GM15510 (cell line): ENCODE results near the gene SUFU.
A peak's percentile ranks its signal among the peaks of the same experiment; 100 is the strongest.

Source experiments
- POLR2A ChIP-seq: IDR thresholded peaks from 3 replicates; pipeline ENCODE4 v1.6.1; 2011; ENCODE audit warnings: borderline replicate concordance; ENCODE audit not compliant: insufficient read length; ENCODE audit errors: extremely low read depth

Gene SUFU

DNA sequence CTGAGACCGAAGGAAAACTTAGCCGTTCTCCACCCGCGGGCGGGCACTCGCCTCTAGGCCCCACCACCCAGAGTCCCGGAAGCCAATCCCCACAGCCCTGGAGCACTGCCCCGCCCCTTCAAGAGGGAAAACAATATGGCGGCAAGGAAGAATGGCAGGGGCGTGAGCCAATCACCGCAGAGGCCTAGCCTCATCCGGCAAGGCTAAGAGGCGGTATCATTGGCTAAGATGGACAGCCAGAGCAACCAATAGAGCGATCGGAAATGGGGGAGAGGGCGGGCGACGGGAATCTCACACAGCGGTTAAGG lies 1.8 kb upstream of the SUFU start:
- TF ChIP-seq POLR2A, result no peak

DNA sequence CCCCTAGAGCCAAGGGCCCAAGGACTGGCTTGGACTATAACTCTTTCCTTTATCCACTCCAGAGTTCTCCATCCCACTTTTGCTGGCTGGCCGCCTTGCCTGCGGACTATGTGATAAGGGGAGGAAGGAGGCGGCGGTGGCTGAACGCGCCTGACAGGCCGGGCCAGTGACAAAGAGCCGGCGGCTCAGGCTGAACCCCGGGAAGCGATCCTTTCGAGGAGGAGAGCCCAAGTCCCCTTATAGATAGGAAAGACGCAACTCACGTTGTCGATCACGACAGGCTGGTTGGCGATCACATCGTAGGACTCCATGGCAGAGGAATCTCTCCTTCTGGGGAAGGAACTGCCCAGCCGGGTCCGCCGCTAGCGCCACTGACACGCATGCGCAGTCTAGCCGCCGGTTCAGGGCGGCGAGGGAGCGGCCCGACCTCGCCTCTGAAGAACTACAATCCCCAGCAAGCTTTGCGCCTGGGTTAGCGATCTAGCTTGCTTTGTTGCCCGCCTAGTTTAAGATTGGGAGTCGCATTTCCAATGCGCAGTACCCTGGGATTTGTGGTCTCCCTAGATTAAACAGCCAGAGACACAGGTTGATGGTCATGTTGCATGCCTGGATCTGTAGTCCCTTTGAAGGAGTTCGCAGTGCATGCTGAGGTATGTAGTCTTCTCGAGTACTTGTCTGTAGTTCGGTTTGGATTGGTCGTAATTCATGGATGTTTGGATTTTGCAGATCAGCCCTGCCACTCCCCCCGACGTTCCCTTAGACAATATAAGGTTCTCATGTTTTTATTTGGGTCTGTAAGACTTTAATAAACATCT lies 1.2 kb upstream of the SUFU start, which contains the start of gene ACTR1A:
TSS of gene ACTR1A (minus strand) at position 376 of the 815 bp plus-strand sequence. CDS start at position 311, 65 bp downstream.
- peak; percentile 62 for TF ChIP-seq POLR2A

DNA sequence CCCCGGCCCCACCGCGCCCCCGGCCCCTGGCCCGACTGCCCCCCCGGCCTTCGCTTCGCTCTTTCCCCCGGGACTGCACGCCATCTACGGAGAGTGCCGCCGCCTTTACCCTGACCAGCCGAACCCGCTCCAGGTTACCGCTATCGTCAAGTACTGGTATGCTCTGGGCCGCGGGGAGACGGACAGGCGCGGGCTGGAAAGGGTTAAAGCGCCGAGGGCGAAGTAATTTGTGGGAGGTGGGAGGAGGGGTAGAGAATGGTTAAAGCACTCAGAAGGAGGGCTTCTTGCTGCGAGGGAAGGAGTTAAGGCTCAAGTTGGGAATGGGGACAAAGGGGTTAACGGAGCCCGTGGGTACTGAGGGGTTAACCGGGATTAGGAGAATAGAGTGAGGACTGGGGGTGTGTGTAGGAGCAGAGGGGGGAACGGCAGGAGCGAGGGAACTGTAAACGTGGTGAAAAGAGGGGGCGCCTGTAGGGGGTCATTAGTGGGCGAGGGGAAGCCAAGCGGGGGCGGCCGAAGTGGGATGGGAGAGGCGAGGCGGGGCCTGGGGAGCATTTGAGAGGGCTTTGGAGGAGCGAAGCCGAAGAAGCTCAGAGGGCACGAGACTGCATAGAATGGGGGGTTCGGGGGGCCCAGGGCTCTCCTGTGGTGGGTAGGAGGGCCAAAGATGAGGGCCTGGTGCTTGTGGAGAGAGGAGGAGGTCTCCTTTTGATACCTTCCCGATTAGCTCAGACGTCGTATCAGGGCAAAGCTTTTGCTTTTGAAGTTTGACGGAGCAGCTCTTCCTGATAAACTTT lies 605 bp downstream of the SUFU start:
- no peak for TF ChIP-seq POLR2A

DNA sequence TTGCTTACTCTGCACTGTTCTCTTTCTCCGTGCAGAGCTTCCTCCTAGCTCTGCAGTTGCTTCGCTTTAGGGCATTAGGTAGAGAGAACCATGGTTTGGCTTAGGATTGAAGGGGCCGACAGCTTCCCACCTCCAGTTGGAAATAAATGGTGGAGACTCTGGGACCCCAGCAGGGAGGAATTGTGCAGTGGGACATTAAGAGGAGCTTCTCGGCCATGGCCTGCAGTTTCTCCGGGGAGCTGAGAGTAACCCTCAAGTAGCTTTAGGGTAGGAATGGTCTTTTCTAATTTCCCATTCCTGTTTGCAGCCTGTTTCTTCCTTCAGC lies 1.2 kb downstream of the SUFU start:
- no peak for TF ChIP-seq POLR2A

DNA sequence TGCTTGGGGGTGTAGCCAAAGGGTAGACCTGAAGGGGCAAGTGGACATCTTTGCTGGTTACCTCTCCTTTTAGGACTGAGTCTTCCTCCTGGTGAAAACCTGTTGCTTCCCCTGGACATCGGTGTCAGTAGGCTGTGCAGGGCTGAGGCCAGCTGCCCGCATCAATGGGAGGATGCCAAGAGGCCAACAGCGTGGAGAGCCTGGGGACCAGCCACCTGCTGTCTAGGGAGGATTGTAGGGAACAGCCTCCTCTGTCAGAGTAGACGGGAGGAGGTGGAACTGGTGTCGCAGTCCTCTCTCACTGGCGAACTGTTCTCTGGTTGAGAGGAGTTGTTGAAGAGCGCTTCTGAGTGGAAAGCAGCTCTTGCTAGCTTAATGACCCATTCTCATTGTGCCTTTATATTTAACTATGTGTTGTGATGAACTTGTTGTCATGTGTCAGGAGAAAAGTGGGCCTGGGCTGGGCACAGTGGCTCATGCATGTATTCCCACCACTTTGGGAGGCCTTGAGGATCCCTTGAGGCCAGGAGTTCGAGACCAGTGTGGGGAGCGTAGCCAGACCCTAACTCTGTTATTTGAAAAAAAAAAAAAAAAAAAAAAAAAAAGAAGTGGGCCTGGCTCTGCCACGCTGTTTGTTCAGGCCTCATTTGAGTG lies 1.8 kb downstream of the SUFU start:
- no peak for TF ChIP-seq POLR2A

DNA sequence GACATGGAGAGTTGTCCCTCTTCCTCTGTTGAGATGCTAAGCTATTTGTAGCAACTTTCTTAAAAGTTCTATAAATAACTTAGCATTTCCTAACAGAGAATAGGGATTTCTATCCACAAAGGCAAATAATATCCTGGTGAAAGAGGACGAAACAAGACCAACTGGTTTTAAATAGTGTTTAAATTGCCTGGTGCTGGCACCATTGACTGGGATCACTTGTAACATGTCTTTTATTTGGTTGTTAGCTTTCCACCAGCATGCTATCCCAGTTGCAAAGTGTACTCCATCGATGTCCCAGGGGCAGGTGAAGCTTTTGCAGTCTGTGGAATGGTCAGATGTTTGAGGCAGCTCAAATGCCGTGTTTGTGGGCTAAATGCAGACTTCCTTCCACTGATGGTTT lies 3.7 kb downstream of the SUFU start:
- no peak for TF ChIP-seq POLR2A

DNA sequence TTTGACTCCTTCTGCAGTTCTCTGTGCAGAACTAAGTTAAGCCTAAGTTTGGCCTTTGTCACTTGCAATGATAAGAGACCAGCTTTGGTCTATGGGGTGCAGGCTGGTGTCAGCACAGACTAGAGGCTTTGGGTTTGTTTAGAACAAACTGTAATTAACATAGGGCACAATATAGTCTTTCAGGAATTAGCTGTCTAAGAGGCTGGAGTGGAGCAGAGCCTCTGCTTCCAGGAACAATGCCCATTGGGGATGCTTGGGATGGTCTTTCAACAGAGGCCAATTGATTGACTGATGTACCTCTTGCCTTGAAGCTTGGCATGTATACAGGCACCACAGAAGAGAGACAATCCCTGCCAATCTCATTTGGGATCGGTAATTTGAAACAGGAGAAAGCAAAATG lies 4.7 kb downstream of the SUFU start:
- no peak for TF ChIP-seq POLR2A

DNA sequence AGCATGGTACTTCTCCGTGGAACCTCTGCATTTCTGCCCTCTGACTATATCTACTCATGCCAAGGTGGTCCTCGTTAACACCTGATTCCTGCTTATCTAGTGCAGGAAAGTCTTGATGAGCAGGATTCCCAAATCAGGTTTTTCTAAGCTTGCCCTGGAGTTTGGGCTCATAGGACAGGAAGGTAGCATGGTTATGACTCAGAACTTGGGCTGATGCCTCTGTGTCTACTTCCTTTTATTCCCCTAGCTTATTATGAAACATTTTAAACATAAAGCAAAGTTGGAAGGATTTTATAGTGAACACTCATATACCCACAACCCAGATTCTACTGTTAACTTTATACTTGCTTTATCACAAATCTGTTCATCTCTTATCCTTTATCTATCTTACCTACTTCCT lies 5.6 kb downstream of the SUFU start:
- TF ChIP-seq POLR2A, result no peak

DNA sequence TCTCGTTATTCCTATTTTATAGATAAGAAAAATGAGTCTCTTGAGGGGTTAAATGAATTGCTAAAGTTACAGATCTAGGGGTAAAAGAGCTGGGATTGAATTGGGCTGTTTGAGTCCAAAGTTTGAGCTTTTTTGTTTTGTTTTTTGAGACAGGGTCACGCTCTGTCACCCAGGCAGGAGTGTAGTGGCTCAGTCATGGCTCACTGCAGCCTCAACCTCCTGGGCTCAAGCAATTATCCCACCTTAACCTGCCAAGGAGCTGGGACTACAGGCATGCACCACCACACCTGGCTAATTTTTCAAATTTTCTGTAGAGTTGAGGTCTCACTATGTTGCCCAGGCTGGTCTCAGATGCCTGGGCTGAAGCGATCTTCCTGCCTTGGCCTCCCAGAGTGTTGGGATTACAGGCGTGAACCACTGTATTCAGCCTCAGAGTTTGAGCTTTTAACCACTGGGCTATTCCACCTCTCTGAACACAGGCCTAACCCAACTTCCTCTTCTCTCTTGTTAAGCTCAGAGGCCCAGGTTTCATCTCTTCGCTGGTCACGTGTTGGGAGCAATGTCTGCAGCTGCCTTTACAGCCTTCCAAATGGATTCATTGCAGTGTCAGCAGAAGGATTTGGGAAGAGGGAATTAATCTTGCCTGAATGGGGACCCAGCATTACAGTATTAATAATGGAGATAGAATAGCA lies 8.0 kb downstream of the SUFU start:
- no peak for TF ChIP-seq POLR2A

DNA sequence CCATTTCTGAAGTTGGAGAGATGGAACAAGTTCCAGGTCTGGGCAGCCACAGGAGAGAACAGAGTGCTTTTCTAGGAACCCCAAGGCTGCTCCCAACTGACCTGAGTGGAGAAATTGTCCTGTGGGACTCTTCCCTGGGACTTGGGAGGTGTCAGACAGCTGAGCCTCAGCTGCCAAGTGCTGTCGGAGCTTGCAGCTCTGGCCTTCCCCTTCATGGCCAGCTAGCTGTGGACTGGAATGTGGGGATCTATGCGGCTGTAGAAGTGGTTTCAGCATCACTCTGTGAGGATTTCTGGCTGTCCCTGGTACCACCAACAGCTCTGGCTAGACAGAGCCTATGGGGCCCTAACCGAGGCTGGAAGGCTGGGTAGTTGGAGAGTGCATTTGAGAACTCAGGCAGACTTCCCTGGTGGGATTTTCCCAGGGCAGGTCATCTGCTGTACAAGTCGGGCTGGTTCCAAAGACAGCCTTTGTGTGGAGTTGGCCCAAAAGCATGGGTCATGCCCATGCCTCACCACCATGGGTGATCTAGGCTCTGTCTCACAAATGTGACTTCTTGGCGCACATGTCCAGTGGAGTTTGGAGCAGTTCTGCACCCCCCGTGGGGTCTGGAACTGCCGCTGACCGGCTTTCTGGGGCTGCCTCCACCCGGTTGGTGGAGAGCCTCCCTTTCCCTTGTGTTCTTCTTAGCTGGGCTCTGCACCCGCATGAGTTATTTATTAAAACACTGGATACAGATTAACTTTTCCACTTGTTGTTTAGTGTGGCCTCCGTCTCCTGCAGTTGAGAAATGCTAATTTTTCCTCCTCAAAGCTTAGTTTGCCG lies 10.9 kb downstream of the SUFU start:
- TF ChIP-seq POLR2A, result no peak

DNA sequence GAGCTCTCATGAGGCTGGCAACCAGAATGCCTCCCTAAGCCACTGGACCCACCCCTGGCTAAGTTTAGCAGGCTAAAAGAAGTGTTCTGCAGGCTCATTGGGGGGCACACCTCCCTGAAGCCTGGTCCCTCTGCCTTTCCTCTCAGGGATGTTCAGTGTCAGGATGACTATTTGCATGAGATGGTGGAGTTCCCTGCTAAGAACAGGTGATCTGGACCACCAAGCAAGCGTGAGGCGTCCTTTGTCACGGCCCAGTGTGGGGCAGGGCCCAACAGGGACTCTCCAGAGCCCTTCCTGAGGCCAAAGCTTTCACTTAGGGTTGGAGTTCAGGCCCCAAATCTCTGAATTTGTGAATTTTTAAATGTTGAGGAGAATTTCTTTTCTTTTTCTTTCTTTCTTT lies 12.0 kb downstream of the SUFU start:
- TF ChIP-seq POLR2A, result no peak

DNA sequence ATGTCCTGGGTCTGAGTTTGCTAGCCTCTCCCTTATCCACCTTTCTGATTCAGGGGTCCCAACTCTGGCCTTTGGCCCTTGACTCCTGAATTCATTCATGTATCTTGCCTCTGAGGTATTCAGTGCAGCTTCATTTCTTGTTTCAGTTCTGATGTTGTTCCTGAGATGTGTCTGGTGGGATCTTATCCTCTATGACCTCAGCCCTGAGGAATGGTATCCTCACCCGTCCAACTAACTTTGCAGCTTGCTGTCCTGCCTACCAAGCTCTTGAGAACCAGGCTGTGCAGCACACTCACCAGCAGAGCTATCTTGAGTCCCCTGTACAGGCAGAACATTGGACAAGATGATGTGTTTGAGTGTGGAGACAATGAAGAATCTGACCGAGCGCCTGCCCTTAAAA lies 13.8 kb downstream of the SUFU start:
- TF ChIP-seq POLR2A, result no peak

DNA sequence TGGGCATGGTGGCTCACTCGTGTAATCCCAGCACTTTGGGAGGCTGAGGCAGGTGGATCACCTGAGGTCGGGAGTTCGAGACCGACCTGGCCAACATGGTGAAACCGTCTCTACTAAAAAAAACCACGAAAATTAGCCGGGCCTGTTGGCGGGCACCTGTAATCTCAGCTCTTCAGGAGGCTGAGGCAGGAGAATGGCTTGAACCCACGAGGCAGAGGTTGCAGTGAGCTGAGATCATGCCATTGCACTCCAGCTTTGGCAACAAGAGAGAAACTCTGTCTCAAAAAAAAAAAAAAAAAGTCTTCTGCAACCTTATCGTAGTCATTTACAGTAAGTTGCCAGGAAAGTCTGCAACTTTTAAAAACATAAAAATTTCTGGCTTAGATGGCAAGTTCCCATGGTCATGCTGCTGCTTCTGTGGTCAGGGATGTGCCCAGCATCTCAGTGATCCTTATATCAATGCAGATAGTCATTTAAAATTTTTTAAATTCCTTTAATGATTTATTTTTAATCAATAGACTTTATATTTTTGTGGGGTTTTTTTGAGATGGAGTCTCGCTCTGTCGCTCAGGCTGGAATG lies 15.6 kb downstream of the SUFU start:
- TF ChIP-seq POLR2A, result no peak

DNA sequence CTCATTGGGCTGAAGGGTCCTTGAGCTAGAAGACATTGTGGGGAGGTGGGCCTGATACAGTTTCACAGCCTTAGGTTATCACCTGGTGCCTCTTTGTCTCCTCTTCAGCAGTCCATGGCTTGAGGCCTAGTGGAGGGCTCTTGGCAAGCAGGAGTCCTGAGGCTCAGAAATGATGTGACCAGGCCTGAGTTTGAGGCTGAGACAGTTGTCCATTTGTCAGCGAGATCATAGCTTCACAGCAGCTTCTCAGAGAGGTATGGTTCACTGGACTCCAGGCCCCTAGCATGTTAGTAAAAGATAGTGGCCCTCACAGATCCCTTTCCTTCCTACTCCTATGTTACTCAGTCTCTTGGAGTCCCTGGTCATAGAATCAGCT lies 19.1 kb downstream of the SUFU start:
- no peak for TF ChIP-seq POLR2A
